Left ventricle myocardium inferior (tissue), 1 donor: ENCODE results near the gene IL9. TPM values are rescaled to one million over a fixed set of nuclear protein-coding genes. Genes with fewer than 3 reads are reported as not detected.

Source experiments
- DNase-seq: peaks from one replicate; pipeline ENCODE4 v3.0.0-alpha.2; 2020
- H3K27ac ChIP-seq: fragments of 200-600 bp; replicated peaks from 2 replicates; pipeline ENCODE4 v1.8.0; 2021
- H3K27me3 ChIP-seq: fragments of 200-600 bp; 2 replicates; pipeline ENCODE4 v1.8.0; 2021; ENCODE audit warnings: low read depth
- H3K36me3 ChIP-seq: fragments of 200-600 bp; 2 replicates; pipeline ENCODE4 v1.8.0; 2021
- H3K4me1 ChIP-seq: fragments of 200-600 bp; 2 replicates; pipeline ENCODE4 v1.8.0; 2021
- H3K4me3 ChIP-seq: fragments of 200-600 bp; 2 replicates; pipeline ENCODE4 v1.8.0; 2021; ENCODE audit warnings: mild to moderate bottlenecking, moderate library complexity
- H3K9me3 ChIP-seq: fragments of 200-600 bp; replicated peaks from 2 replicates; pipeline ENCODE4 v1.8.0; 2021
- intact Hi-C: fragments of 100-400 bp; cut with micrococcal nuclease; formaldehyde crosslinking; loops from one replicate; pipeline ENCODE4 v1.11.0; 2022
- total RNA-seq: library from RNA; stranded (reverse); fragmentation: NEBNext Ultra II Directional; extraction: Animal tissue kit (Norgen Biotek cat#: 25700); gene quantifications from one replicate; pipeline ENCODE4 v1.2.1, GENCODE V29; 2021
- TF ChIP-seq, protein P1 (sequence below): fragments of 200-600 bp; IDR thresholded peaks from 2 replicates; pipeline ENCODE4 v1.8.0; 2021; ENCODE audit warnings: antibody characterized with exemption, mild to moderate bottlenecking, borderline replicate concordance
- donor health status: DM: no; HTN: yes; CAD: no; lungs with severe emphysema.

Gene IL9
- total RNA-seq, 1 donor from 2014 or later = not detected

DNA sequence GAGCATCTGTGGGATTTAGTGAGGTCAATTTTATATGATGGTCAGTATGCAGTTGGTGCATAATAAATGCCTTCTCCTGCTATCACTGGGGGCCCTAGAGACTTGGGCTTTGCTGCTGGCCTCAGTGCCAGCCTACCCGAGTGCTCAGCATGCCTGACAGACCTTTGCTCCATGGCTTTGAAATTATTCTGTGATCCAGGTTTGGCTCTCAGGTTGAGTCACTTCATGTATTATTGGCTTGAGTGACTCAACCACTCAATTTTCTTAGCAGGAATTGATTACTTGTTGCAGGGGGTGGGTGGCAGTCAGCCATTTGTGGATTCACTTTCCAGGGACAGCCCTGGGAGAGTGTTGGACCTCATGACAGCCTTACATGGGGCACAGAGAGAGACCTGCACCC is 47.7 kb downstream of the IL9 start:
- Histone ChIP-seq H3K27me3 (peaks cover 26% of the 10 kb centered on the region), H3K9me3 (no peaks in the 10 kb centered on the region), H3K4me3 (no peak overlapping the region), H3K27ac (no peak overlapping the region), H3K36me3 (no peaks in the 10 kb centered on the region), H3K4me1 (no peaks in the 10 kb centered on the region)
- DNase-seq = no peak
- TF ChIP-seq, protein P1, sequence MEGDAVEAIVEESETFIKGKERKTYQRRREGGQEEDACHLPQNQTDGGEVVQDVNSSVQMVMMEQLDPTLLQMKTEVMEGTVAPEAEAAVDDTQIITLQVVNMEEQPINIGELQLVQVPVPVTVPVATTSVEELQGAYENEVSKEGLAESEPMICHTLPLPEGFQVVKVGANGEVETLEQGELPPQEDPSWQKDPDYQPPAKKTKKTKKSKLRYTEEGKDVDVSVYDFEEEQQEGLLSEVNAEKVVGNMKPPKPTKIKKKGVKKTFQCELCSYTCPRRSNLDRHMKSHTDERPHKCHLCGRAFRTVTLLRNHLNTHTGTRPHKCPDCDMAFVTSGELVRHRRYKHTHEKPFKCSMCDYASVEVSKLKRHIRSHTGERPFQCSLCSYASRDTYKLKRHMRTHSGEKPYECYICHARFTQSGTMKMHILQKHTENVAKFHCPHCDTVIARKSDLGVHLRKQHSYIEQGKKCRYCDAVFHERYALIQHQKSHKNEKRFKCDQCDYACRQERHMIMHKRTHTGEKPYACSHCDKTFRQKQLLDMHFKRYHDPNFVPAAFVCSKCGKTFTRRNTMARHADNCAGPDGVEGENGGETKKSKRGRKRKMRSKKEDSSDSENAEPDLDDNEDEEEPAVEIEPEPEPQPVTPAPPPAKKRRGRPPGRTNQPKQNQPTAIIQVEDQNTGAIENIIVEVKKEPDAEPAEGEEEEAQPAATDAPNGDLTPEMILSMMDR = no peak
- intact Hi-C loops = no loop called here

DNA sequence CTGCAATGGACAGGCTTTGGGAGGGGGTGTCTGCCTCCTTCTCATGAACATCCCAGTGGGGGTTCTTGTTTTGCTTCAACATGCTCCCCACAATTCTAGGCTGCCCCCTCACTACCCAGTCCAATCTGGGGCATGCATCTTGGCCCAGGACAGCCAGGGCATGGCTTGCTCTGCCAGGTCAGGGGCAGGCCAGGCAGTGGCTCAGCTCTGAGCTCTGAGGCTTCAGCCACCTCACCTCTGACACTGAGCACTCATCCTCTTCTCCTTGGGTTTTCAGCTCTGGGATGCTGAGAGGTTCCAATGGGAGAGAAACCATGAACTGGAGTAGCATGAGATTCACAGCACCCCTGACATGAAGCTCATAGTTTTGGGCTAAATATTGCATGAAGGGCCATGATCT is 49.3 kb downstream of the IL9 start:
- Histone ChIP-seq H3K27me3 (peaks cover 34% of the 10 kb centered on the region), H3K4me1 (no peaks in the 10 kb centered on the region), H3K36me3 (no peaks in the 10 kb centered on the region), H3K27ac (no peak overlapping the region), H3K4me3 (no peak overlapping the region), H3K9me3 (no peaks in the 10 kb centered on the region)
- TF ChIP-seq, protein P1 = no peak
- intact Hi-C loops = no loop called here
- DNase-seq = no peak

DNA sequence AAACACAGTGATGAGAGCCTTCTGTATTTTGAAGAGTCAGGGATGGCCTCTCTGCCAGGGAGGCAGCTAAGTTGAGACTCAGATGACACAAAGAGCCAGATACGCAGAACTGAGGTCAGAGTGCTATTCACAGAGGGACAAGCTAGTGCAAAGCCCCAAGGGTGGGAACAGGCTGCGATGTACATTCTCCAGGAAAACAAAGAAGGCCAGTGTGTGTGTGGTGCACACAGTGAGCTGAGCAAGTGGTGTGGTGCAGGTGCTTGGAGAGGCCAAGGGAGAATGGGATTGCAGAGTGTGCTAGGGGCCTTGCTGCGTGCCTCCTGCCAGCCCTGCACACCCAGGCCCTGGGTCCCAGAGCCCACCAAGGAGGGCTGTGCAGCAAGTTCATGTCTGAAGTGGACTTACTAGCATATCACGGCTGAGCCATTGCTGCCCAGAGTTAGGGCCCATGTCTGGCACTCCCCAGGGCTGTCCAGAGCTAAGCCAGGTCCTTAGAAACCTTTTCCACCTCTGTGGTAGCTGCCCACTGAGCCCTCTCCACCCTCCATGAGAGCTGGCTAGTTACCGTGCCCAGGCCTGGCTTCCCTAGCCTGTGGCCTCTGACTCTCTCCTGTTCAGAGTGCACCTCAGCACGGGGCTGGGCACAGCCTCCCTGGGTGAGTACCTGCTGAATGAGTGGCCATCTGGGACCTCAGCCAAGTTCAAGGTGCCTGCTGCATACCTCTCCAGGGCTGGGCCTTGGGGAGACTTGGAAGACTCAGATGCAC is 51.9 kb downstream of the IL9 start:
- TF ChIP-seq, protein P1 = no peak
- DNase-seq = no peak
- Histone ChIP-seq H3K9me3 (no peaks in the 10 kb centered on the region), H3K4me3 (no peak overlapping the region), H3K36me3 (no peaks in the 10 kb centered on the region), H3K4me1 (no peaks in the 10 kb centered on the region), H3K27me3 (peaks cover 59% of the 10 kb centered on the region), H3K27ac (no peak overlapping the region)
- intact Hi-C loops = no loop called here

DNA sequence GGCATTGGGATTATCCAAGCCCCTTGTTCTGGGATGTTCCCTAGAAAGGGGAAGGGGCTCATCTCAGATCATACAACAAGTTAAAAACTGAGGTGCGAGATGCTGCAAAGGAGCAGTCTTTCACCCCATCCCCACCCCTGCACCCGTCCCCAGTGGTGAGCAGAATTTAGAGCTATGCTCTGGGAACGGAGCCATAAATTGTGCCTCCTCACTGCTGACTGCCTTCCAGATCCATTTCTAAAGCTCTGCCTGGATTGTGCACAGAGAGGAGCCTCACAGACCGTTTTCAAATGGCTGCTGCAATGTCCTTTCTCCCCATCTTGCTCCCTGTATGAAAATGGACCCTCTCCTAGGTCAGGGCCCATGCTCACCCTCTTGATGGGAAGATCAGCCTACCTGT is 52.9 kb downstream of the IL9 start:
- no peaks in the 10 kb centered on the region for H3K36me3 ChIP-seq
- no peak for DNase-seq
- no peaks in the 10 kb centered on the region for H3K4me1 ChIP-seq
- TF ChIP-seq, protein P1 = no peak
- no peak overlapping the region for H3K27ac ChIP-seq
- H3K9me3 ChIP-seq = no peaks in the 10 kb centered on the region
- H3K27me3 ChIP-seq = peaks cover 69% of the 10 kb centered on the region
- no peak overlapping the region for H3K4me3 ChIP-seq
- intact Hi-C loops = no loop called here

Other genes with a start within 250 kb of the IL9 start
- not detected for gene SLC25A48, start 61.2 kb downstream of the IL9 start, total RNA-seq
- gene LECT2, start 59.1 kb upstream of the IL9 start, total RNA-seq = not detected
- 43.4 TPM for gene TGFBI, start 133.1 kb upstream of the IL9 start, total RNA-seq
- 34.8 TPM for gene SMAD5, start 237.0 kb upstream of the IL9 start, total RNA-seq